Activated gamma-delta T cell (primary cell): ENCODE measurements around the gene SURF4.

ENCODE experiments used
- DNase-seq: peaks from one replicate; lab custom pipeline; 2025; lab: John Stamatoyannopoulos, UW

The SURF4 gene

DNA sequence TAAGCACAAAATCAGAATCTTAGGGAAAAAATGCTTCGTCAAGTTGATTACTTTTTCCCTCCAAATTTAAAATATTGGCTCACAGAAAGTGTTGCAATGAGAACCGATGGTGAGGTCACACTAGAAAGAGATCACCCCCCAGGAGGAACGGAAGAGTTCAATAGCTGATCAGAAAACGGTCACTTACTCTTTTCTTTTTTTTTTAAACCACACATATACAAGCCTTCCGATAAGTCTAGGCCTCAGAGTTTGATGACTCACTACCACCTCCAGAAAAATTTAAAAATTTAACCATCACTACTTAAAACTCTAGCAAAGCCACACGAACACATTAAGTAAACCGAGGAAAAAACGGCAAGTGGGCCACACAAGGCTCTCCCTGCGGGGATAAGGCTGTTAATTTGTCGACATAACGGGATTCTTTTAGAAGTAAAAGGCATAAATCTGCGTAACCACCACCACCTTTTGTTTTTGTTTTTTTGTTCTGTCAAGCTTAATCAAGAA lies 1.2 kb downstream of the SURF4 start:
- DNase-seq, result no peak

DNA sequence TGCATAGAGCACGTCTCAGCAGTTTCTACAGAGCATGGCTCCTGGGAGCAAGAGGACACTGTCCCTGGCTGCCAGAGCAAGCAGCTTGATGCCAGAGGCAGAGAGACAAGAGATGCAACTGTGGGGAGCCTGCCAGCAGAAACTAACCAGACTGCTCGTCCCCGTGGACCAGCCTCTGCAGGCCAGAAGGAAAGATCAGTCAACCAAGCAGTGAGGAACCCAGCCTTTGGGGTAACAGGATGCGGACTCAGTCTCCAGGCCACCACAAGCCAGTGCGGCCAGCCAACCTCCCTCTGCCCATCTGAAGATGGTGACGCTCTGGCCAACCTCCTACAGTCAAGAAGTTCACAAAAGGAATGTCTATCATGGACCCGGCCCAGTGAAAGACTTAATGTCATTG lies 3.7 kb downstream of the SURF4 start:
- DNase-seq, result no peak

DNA sequence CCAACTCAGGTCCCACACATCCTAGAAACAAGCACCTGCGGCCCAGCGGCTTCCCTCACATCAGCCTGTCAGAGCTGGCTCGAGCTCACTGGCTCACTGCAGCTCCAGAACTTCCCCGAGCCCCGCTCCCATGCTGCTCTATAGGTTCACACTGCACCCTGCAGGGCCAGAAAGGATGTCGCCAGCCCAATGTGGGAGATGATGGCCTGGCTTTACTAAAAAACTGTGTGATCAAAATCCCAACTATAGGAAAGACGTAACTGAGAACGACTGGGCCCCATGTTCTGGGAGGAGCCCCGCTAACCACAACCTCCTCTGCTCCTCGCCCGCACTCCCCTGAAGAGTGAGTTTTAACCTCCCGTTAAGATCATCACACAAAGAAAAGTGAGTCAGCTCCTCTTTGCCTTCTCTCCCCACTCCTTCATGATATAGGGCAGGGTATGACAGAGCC lies 4.6 kb downstream of the SURF4 start:
- DNase-seq, result peak; percentile 25

DNA sequence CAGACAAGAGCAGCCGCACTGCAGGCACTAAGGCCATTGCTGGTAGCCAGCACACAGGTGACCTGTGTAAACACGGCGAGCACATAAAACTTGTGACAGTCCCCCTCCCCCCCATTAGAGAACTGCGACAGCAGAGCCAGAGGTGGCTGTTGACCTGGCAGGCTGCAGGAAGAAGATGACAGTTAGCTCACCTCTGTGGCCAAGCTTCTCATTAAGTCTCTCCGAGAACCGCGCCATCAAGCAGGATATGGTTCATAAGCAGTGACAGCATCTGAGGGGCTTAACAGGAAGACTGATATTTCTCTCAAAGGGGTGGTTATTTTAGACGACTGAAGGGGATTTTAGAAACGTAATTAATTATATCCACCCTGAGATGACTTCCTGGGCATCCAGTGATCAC lies 5.2 kb downstream of the SURF4 start:
- DNase-seq, result no peak

DNA sequence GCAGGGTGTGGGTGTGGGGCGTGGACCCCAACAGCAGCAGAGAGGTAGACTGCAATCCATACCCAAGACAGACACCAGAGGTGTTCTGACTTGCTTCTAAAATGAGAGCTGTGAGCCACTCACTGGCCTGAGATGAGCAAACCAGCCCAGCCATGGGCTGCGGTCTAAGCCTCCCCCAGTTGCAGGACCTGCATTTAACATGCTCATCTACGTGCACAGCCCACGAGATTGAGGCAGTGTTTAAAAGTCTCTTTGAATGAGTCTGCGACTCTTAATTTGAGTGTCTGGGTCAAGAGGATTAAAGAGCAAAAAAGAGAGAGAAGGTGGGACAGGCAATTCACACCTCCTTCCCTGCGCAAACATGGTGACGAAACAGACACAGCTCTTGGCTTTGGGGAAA lies 5.9 kb downstream of the SURF4 start:
- DNase-seq, result peak; percentile 22

DNA sequence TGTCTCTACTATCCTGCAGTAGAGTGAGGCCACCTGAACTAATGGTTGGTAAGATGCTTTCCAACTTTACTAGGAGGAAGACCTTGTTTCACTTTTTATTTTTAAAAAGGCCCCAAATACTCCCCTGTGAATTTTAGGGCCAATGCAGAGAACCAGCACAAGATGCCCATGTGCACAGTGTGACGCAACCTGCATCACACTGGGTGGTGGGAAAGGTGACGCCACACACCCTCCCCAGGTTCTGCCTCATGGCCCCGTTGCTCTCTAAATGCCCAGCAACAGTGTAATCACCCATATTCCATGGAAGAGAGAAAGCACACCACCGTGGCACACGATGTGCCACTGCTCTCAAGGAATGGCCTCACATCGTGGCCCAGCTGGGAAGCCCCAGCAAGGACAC lies 6.4 kb downstream of the SURF4 start:
- DNase-seq, result no peak

DNA sequence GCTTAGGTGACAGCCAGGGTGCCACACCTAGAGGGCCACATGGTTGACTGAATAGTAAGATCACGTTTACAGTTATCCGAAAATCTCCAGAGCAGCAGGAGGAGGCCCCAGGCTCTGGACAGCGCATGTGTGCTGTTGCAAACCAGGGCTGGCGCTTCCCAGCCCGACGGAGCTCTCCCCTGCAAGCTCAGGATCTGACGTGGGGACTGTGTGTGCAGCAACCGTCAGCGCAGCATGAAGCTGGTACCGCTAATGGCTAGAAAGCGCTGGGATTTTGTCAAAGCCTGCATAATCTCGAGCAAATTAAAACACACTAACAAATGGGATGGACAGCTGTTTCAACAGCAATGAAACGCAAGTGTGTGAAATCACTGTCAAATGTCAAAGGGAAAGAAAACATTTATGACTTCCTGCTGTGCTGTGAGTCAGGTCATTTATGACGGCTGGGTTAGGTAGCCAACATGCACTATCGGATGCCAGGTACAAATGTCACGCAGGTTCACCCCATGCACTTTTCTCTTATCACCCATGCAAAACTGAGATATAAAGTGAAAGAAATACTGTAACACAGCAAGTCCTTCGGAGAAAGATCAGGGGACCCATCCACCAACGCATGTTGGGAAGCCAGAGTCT lies 7.5 kb downstream of the SURF4 start:
- DNase-seq, result no peak

DNA sequence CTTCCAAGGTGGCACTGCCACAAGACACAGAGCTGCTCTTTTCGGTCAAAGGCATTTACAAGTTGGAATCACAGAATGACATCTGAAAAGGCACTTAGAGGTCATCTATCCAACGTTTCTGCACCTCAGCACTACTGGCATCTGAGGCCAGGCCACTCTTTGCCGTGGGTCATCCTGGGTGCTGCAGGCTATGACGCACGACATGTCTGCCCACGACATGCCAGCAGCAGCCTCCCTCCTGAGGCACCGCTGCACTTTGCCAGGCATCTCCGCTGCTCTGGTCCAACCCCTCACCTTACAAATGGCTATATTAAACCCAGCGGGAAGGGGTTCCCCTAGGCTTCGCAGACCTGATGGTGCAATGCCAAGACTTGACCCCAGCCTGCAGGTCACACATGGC lies 8.1 kb downstream of the SURF4 start:
- no peak for DNase-seq

DNA sequence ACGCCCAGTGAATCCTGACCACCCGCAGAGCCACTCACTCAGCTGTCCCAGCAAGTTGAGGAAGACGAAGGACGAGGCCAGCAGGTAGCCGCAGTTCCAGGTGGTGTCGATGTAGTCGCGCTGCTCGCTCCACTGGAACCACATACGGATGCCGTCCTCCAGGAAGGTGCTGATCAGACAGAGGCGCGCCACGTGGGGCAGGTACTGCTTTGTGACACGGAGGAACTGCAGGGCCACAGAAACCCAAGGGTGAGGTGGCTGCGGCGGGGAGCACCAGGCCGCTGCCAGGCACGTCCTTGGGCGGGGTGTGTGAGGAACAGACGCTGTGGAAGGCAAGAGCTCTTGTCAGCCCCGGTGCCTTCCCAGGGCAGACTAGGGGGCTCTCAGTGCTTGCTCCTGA lies 8.6 kb downstream of the SURF4 start:
- DNase-seq, result no peak

DNA sequence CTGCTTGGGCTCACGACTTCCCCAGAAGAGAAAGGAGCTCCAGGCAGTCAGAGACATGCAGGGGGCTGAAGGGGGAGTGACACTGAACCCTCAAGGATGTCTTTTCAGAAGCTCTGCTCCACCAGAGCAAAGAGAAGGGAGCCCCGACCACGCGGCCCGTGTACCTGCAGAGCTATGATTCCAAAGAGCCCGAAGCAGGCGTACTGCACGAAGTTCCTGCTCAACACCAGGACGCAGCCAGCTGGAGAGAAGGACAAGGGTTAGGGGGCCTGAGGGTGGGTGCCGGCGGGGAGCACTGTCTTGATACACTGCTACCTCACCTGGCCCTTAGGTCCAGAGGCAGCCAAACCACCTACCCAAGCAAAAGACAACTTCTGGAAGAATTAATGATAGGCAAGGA lies 9.4 kb downstream of the SURF4 start:
- no peak for DNase-seq

DNA sequence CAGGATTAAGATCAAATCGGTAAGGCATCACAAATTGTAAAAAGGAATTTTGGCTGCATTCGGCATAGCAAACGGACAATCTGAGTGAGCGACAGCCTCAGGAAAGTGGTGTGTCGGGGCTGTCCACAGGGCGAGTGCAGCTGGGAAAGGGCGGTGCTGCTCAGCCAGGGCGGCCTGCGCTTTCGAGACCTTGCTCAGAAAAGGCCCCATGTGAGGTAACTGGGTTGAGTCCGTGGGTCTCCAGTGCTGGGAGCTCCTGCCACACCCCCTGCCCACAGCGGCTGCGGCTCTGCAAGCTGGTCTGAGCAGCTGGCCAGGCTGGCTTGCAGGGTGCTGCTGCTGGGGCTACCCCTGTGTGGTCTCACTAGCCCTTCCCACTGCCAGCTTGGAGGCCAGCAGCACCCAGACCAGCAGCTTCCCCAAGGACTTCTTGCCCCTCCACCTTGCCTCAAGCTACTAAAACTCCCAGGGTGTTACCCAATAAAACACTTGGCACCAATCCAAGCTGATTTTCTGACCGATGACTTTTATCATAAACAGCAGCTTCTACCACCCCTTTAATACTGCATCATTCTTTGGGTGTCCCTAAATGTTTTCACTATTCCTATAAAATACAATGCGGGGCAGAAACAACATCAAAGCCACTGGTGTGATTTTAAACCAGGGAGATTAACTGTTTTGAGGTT lies 13.4 kb downstream of the SURF4 start:
- DNase-seq, result no peak

DNA sequence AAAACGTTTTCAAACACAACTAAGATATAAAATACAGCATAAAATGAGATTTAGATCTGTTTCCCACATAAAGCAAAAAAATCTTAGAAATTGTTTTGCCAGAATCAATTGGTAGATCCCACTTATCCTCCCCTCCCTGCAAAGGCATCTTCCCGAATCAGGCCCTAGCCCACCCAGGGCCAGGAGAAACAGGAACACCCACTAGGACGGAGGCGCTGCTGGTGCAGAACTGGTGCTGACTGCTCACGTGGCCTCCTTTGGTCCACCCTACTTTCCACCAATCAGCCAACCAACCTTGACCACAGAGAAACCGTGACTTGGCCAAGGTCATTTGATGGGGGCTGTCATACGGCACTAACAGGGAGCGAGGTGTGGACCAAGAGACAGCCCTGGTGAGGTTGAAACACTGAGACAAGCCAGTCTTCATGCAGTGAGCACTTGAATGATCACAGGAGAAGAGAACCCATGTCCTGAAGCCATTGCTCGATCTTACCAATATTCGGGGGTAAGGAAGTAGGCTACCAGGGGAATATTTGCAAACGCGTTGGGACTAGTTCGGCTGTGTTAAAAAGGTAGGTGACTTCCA lies 14.3 kb downstream of the SURF4 start:
- no peak for DNase-seq

DNA sequence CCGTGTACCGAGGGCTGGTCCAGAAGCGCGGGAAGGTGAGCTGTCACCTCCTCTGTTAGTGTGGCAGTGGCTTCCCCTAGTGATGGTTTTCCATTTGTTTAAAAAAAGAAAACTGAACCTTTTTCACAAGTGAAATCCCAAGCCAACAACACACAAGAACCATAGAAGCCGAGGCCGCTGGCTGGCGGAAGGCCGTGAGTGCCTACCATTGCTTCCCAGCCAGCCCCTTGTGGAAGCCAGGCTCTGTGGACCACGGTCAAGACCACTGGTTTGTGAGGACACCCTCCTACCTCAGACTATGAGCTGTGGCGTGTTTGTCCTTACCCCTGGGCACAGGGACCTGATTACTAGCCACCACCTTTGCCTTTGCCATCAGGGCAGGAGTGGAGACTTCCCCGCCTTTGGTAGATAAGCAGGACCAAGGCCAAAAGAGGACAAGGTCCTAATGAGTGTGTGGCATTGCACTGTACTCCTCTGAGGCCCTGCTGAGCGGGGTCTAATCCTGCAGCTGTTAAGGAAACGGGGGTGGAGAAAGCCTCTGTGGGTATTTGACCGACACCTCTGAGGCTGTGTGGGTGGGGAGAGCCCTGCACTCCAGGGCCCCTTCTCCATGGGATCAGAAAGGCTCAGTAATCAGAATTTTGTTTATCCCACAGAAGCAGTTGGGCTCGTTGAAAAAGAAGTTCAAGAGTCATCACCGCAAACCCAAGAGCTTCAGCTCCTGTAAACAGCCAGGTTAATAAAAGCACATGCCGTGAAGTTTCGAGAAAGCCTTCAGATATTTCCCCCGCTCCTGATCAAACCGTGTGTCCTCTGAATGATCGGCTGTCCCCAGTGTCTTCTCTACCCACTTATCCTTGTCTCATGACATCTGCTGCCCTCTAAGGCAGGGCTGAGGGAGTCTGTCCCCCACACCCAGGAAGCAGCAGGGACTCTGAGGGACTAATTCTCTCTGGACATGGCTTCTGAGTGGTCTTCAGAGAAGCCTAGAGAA lies 15.2 kb downstream of the SURF4 start:
- DNase-seq, result no peak

DNA sequence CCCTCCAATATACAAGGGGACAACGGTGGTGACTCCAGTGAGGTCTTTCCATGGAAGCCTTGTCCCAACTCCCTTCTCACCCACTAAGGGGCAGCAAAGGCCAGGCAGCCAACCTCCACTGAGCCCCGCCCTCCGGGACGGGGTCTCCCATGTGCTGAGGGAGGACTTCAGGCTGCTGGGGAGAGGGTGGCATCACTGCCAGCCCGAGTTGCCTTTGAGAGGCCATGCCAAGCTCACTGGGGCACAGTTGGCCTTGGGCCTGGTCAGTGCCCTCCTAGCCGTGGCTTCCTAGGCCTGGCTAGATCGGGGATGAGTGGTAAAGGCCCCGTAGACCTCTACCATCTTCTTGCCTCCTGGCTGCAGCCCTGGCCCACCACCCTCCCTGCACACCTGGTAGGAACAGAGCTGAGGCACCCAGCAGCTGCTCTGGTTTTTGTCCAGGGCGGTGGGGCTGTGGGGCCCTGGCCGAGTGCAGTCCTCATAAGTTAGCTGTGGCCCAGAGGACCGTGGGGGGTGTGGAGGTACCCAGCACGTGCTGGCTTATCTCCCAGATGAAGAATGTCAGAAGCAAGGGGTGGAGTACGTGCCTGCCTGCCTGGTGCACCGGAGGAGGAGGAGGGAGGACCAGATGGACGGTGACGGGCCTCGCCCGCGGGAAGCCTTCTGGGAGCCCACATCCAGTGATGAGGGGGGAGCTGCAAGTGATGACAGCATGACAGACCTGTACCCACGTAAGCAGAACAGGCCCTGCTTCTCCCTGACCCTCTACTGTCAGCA lies 16.3 kb downstream of the SURF4 start:
- DNase-seq, result no peak

DNA sequence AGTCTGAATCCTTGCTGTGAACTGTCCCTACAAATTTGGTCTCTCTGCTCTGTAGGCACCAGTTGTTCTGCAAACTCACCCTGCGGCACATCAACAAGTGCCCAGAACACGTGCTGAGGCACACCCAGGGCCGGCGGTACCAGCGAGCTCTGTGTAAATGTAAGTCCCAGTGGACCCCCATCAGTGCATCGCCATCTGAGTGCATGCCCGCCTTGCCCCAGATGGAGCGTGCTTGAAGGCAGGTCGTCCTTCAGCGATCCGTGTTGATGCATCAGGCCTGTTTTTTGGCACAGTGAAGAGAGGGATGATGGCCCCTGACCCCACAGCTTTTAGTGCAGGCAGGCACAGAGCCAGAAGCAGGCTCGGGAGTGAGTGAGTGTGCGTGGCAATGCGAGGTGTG lies 18.2 kb downstream of the SURF4 start:
- no peak for DNase-seq

DNA sequence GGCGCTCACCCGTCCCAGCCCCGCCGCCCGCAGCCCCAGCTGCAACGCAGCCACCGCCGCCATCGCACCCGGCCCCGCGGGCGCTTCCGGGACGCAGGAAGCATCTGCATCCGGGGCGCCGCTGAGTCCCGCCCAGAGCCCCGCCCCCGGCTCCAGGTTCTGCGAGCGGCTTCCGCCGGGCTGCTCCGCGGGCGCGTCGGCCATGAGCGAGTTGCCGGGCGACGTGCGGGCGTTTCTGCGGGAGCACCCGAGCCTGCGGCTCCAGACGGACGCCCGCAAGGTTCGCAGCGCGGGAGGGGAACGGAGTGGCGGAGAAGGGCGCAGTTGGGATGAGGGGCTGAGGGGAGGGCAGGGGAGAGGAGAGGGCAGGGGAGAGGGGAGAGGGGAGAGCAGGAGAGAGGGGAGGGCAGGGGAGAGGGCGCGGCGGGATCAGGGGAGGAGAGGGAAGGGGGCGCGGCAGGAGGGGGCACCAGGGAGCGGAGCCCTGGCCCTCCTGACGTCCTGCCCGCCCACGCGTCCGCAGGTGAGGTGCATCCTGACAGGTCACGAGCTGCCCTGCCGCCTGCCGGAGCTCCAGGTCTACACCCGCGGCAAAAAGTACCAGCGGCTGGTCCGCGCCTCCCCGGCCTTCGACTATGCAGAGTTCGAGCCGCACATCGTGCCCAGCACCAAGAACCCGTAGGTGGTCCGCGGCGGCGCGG lies 19.3 kb downstream of the SURF4 start, which contains the start of the genes SURF1 and SURF2:
Gene SURF1, minus strand, starts transcription at position 97 of the 701 bp plus-strand sequence. Its CDS starts 34 bp downstream, at position 63.
Gene SURF2, plus strand, starts transcription at position 160 of the 701 bp plus-strand sequence. Its CDS starts 43 bp downstream, at position 203.
- peak; percentile 83 for DNase-seq

DNA sequence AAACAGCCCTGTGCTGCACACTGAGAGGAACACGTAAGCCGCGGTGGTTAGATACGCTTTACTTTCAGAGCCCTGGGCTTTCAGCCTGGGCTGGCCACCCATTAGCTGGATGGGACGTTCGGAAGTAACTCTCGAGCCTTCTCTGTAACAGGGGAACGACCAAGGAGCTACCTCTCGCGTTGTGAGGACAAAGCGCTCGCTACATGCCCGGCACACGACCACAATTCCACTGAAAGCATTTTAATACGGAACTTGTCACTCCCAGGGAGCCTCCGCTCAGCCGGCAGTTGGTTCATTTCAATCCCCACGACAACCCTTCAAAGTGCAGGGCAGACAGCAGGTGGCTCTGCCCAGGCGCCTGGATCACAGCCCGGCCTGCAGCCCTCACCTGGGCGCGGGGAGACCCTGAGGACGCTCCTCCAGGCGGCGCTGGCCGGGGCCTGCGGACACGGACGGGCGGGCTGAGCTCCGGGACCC lies 19.9 kb downstream of the SURF4 start:
- DNase-seq, result no peak

DNA sequence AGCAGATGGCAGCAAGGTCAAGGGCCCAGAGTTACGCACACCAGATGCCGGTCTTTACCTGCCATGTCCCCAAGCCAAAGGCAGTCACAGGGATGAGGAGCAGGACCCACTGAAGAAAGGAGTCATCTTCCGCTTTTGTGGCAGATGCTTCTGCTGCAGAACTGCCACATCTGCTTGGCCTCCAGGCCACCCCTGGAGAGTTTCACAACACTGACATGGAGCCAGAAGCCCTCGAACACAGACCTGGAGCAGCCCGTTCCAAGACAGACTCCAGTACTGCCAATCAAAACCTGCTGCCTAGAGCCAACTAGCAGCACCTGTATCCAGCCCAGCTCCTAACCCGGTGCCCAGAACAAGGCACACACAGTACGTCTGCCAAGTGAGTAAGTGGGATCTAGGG lies 21.1 kb downstream of the SURF4 start:
- no peak for DNase-seq

DNA sequence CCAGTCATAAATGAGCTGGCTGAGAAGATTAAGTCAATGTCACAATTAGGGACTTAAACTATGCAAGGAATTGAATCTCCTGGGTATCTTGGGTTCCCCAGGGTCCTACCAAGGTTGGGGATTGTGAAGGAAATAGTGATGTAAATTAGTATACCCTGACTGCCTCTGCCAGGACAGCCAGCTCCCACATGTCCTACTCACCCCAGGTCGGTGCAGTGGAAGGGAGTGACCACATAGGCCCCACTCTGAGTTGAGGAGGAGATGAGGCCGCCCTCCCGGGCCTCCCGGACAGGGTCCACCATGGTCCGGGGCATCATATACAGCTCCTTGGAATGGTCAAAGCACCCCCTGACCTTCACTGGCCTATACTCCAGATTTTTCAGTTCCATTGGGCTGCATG lies 22.3 kb downstream of the SURF4 start:
- DNase-seq, result no peak

DNA sequence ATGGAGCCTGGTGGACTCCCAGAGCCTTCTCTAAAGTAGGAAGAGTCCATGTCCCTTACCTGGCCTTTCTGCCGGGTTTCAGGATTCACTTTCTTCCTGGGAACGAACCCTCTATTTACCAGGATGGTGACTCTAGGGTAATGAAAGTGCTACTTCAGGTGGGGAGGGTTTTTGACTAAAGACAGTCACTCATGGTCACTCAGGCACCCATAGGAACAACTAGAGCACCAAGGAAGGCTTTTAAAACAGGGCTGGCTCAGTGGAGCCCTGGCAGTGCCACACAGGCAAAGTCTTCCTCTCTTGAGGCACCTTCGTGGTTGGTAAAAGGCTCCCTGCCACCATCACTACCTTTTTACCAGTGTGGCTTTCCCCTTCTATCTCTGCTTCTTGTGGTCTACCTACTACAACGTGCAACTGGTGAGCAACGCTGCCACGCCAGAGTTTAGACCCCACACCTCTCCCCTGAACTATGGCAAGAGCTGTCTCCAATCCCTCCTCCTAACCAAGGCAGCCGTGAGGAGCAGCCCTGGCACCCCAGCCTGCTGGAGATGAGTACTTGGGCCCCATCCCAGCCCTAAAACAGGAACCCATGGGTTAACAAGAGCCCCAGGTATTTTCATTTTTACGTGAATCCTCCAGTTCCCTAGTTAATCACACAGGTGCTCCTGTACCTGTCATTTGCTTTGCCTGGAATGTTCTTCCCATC lies 23.1 kb downstream of the SURF4 start:
- no peak for DNase-seq
